Measurements from ENCODE around the gene ASTL.
A peak's percentile ranks its signal among the peaks of the same experiment; 100 is the strongest.

Gene ASTL

GRCh38 chr2:96098900-96099590, 39.3 kb downstream of the ASTL start:
- DNase-seq: no peak

GRCh38 chr2:96097951-96098823, 40.1 kb downstream of the ASTL start:
- no peak for DNase-seq

DNA sequence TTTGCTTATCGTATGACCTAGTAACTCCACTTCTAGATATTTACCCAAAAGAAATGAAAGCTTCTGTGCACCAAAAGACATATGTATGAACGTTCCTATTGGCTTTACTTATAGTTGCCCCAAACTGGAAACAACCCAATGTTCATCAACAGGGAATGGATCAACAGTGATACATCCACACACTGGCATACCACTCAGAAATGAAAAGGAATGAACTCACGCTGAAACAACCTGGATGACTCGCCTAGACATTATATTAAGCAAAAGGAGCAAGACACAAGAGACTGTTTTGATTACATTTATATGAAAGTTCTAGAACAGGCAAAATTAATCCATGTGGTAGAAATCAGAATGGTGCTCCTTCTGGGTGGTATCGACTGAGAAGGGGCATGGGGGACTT, 40.9 kb downstream of the ASTL start:
- no peak for DNase-seq

GRCh38 chr2:96095116-96095636, 43.1 kb downstream of the ASTL start:
- DNase-seq: no peak

- no peak for DNase-seq
These were observed 44.8 kb downstream of the ASTL start for GRCh38 chr2:96093528-96093927.

DNA sequence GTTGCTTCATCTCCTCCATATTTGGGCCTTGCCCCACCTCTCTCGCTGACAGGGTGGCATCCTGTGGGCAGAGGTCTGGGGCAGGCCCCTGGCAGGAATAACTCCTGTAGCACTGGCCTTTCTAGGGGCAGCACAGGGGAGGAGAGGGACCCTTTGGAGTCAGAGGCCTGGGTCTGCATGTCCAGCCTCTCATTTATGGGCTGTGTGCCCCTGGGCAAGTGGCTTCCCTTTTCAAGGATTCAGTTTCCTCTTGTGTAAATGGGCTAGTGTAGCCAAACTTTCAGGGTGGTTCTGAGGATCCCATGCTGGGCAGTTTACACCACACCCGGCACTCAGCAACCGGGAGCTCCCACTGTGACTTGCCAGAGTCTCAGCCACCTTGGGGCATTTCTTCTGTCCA, 45.4 kb downstream of the ASTL start:
- DNase-seq: no peak

GRCh38 chr2:96092573-96092877, 45.8 kb downstream of the ASTL start:
- DNase-seq: no peak

- DNase-seq: peak in 1 of 14 donors; percentile 5
These were observed 46.4 kb downstream of the ASTL start for GRCh38 chr2:96091711-96092572.

GRCh38 chr2:96091141-96091710, 47.1 kb downstream of the ASTL start:
- no peak for DNase-seq

DNA sequence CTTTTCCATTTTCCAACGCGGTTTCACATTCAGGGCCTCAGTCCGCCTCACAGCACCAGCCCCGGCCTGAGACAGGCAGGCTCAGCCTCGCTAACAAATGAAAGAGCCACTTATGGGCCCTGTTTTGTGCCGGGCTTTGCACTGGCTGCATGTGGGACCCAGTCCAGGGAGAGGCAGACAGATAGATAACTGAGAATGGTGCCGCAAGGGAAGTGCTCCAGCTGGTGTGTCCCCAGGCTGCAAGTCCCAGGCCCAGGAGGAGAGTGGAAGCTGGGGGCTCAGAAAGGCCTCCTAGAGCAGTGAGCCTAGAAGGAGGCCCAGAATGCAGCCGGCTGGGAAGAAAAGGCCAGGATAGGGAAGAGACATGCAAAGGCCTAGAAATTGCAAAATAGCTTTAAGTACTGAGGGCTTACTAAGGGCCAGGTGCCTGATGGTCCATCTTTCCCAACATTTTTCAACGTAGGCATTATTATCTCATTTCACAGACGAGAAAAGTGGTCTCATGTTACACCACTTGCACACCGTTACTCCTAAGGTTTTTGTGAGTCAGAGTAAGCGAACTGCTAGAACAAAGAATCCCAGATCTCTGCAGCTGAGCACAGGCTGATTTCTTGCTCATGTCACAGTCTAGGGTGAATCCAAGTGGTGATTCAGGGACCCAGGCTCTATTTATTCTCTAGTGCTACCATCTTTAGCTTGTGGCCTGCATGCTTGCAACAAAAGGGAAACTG, 47.9 kb downstream of the ASTL start:
- DNase-seq: peak in 2 of 14 donors; percentile 20 to 36

DNA sequence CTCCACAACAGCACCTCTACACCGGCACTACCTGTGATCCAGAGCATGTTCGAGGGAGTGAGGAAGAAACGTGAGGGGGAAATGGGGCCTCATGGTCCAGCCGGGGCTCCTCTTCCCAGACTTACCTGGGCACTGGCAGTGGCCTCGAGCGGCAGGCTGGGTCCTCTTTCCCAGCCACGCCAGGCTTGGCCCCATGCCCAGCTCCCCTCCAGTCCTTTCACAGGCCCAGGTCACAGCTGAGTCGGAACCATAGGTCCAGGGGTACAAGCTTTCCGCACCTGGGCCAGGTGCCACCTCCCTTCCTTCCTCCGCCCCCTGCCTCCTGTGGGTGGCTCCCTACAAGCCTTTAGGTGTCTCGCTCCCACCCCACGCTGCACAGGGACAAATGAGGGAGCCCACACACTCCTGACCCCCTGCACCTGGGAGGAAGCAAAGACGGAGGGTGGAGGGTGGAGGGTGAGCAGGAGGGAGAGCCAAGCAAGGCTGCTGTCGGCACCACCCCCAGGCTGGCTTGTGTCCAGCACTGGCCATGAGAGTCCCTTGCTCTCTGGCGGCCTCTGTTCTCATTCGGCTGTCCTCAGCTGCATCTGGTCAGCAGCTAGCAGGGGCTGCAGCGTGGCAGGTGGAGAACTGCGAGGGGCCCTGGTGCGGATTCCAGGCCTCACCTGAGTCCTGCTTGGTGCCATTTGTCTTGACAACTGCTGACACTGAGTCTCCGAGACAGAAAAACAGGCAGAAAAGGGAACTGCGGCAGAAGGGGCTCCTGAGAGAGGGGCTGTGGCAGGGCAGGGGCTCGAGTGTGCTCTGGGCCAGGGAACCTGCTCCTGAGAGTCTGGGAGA, 48.7 kb downstream of the ASTL start:
- peak in 1 of 14 donors; percentile 29 for DNase-seq

GRCh38 chr2:96088340-96089335, 49.7 kb downstream of the ASTL start:
- DNase-seq: no peak

DNA sequence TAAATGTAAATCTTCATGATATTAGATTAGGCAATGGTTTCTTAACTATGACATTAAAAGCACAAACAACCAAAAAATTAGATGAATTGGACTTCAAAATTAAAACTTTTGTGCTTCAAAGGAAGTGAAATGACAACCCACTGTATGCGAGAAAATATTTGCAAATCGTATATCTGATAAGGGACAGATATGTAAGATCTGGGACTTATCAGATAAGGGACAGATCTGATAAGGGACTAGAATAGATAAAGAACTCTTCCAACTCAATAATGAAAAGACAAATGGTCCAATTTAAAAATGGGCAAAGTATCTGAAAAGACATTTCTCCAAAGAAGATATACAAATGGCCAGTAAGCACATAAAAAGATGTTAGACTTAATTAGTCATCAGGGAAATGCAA, 51.2 kb downstream of the ASTL start:
- no peak for DNase-seq

DNA sequence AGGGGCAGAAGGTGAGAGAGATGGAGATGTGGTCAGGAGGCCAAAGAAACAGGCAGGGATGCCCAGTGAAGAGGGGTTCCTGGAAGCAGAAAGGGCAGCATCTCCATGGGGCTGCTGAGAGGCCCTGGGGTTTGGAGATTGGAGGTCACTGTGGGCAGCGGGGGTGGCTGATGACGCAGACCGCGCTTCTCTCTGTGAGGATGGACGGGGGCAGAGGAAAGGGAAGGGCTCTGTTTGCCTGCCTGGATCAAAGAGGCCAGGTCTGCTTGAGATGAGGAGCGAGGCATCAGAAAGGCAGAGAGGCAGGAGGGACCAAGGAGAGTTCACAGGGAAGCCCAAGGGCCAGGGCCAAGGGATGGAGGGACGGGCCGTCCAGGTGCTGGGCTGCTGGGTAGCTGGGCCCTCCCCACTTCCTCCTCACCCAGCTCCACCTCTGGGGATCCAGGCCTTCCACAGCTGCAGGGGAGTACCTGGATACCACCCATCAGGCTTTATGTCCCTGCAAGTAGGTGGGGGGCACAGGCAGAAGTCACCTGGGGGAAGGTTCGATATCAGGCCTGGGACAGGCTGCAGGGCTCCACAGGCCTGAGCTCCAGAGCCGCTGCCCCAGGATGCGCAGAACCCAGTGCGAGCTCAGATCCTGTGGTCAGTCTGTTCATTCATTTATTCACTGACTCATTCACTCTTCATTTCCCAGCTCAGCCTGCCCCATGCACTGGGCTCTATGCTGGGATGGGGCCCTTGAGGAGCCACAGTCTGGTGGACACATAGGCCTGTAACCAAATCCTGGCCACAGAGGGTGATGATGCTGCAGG, 52.6 kb downstream of the ASTL start:
- no peak for DNase-seq

DNA sequence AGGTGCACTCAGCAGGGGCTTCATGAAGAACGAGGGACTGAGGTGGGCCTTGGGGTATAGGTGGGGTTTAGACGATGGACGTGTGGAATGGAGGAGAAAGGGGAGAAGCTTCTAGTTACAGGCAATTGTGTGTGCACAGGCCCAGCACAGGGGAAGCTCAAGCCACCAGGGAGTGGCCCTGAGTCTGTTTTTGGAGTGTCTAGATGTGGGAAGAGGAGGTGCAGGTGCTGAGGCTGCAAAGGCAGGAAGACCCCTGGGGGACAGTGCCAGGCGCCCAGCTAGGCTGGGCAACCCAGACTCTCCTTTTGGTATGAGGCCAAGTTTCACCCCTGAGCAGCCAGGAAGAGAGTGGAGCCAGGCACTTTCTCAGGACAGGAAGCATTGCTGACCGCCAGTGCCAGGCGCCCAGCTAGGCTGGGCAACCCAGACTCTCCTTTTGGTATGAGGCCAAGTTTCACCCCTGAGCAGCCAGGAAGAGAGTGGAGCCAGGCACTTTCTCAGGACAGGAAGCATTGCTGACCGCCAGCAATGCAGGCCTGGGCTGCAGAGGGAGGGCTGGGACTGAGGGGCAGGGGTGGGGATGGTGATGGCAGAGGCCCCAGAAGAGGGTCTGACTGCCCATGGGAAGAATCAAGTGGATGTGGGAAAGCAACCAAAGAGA, 53.3 kb downstream of the ASTL start:
- peak in 1 of 14 donors; percentile 55 for DNase-seq

DNA sequence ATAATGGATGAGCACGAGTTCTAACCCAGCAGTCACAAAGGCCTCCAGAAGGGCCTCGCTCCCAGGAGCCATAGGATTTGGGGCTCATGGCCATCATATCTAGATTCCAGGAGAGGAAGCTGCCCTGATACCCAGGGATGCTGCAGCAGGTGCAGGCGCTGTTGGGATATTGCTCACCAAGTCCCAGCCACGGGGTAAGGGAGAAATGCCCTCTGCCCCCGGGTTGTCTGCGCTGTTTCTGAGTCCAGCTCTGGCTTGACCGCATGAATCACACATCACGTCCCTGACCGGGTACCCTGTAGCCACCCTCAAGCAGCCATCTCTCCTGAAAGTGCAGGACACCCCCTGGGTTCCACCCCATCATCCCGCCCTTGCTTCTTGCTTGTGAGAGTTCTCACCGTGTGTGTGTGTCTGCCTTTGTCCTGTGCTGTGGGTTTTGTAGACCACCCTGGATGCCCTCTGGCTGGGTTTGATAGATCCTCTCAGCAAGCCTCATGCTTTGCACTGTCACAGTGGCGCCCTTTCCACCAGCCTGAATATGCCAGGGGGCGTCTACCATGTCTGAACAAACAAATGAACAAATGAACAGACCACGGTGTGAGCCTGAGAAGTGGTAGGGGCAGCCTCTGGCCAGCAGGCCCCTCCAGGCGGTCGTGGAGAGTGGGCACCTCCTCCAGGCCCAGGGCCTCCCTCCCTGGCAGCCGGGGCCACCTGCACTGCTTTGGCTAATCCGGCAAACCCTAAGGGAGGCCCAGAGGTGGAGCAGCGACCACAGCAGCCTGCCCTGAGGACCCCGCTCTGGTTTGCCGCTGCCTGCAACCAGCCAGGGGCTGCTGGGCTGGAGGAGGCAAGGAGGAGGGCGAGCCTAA, 54.1 kb downstream of the ASTL start:
- DNase-seq: no peak
